HepG2 (cell line): ENCODE data around the gene GPX2. TPM values are rescaled to one million over a fixed set of nuclear protein-coding genes. Genes with fewer than 3 reads are reported as not detected.

Source experiments
- CEBPG ChIP-seq: IDR thresholded peaks from 2 replicates; pipeline ENCODE4 v1.6.1; 2016
- MBD4 ChIP-seq: IDR thresholded peaks from 2 replicates; pipeline ENCODE4 v1.6.1; 2012; ENCODE audit warnings: low read length, inconsistent platforms, borderline replicate concordance
- NAIF1 ChIP-seq: sonication (generic); formaldehyde crosslinking; IDR thresholded peaks from 2 replicates; pipeline ENCODE4 v1.5.0; 2020; ENCODE audit warnings: mild to moderate bottlenecking, missing genetic modification reagents, borderline replicate concordance
- PITX1 ChIP-seq: sonication (generic); formaldehyde crosslinking; IDR thresholded peaks from 2 replicates; pipeline ENCODE4 v1.5.1; 2020; ENCODE audit warnings: mild to moderate bottlenecking, missing genetic modification reagents
- SMC3 ChIP-seq: IDR thresholded peaks from 2 replicates; pipeline ENCODE4 v1.6.1; 2011; ENCODE audit warnings: low read length, improper control_type of control experiment
- SP1 ChIP-seq, 2 experiments: fragments of 450-650 bp in 1 of 2; sonication (generic) in 1 of 2; formaldehyde crosslinking in 1 of 2; IDR thresholded peaks; 2 replicates each; pipeline versions ENCODE4 v1.4.0 to v1.6.1; 2016 to 2020; ENCODE audit warnings: missing genetic modification reagents in 1 of 2
- TRIM24 ChIP-seq: sonication (generic); formaldehyde crosslinking; IDR thresholded peaks from 2 replicates; pipeline ENCODE4 v1.8.0; 2022; ENCODE audit warnings: mild to moderate bottlenecking, missing genetic modification reagents
- ZMYM3 ChIP-seq: sonication (generic); formaldehyde crosslinking; IDR thresholded peaks from 2 replicates; pipeline ENCODE4 v1.5.1; 2020; ENCODE audit warnings: mild to moderate bottlenecking, missing genetic modification reagents
- ZNF30 ChIP-seq: sonication (generic); formaldehyde crosslinking; IDR thresholded peaks from 2 replicates; pipeline ENCODE4 v1.5.0; 2020; ENCODE audit warnings: mild to moderate bottlenecking, missing genetic modification reagents
- ZNF484 ChIP-seq: sonication (generic); formaldehyde crosslinking; IDR thresholded peaks from 2 replicates; pipeline ENCODE4 v1.5.1; 2020; ENCODE audit warnings: mild to moderate bottlenecking, low read depth, missing genetic modification reagents, borderline replicate concordance
- ZNF644 ChIP-seq: IDR thresholded peaks from 2 replicates; pipeline ENCODE4 v1.6.1; 2016; ENCODE audit warnings: low read depth
- polyA plus RNA-seq, 8 experiments: library from polyadenylated mRNA; depleted of rRNA in 3 of 8; stranded (reverse) in 7 of 8; unstranded in 1 of 8; fragments of >200 nt; fragmentation: Illumina TruSeq in 4 of 8; extraction: Trizol in 4 of 8; gene quantifications; 2 replicates each; pipeline versions ENCODE4 v1.2.1 to v1.2.3, GENCODE V29; 2011 to 2016; ENCODE audit warnings: low read depth in 4 of 8, missing spikeins in 1 of 8, mixed read lengths in 1 of 8; ENCODE audit not compliant: insufficient read depth in 1 of 8
- total RNA-seq, 5 experiments: library from RNA; depleted of rRNA; stranded (reverse); fragments of >200 nt; fragmentation: Illumina TruSeq; extraction: Trizol; gene quantifications; 2 replicates each; pipeline ENCODE4 v1.2.3, GENCODE V29; 2016; ENCODE audit warnings: low read depth in 1 of 5
- TF ChIP-seq, protein P1 (sequence below): sonication (generic); formaldehyde crosslinking; IDR thresholded peaks from 2 replicates; pipeline ENCODE4 v1.4.0; 2020; ENCODE audit warnings: missing genetic modification reagents, borderline replicate concordance
- TF ChIP-seq, protein P2 (sequence below), 2 experiments: sonication (generic) in 1 of 2; formaldehyde crosslinking in 1 of 2; IDR thresholded peaks; 2 replicates each; pipeline versions ENCODE4 v1.5.1 to v1.6.1; 2011 to 2020; ENCODE audit warnings: borderline replicate concordance in 1 of 2, low read depth in 1 of 2, low read length in 1 of 2, mild to moderate bottlenecking in 1 of 2, missing genetic modification reagents in 1 of 2, moderate library complexity in 1 of 2
- TF ChIP-seq, protein P3 (sequence below): sonication (generic); formaldehyde crosslinking; IDR thresholded peaks from 2 replicates; pipeline ENCODE4 v1.4.0; 2020; ENCODE audit warnings: missing genetic modification reagents
- TF ChIP-seq, protein P4 (sequence below): sonication (generic); formaldehyde crosslinking; IDR thresholded peaks from 2 replicates; pipeline ENCODE4 v1.5.0; 2020; ENCODE audit warnings: mild to moderate bottlenecking, missing genetic modification reagents, moderate library complexity

GPX2 gene
- total and polyA plus RNA-seq, 2 of the 13 experiments (the other 11 are each of a cell fraction or from before 2014, with no cell fraction given), result 526 to 674 TPM

DNA sequence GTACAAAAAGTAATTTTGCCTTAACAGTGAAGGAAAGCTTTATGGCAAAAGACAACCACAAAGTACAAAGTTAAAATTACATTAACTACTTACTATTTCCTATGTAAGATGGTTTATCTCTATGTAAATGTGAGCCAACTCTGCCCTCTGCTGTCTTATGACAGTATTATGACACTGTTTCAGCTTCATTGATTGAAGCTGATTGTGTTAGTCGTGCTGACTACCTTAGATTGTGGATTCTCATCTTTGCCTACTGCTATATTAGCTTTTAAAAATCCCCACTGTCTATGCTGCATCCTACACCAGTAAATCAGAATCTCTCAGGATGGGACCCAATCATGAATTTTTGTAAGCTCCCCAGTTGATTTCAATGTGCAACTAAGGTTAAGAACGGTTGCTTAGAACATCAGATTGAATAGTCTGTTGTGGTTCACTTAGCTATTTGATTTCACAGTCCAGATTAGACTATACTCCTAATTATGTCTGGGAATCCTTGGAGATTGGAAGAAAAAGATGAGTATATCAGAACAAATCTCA lies 50.6 kb downstream of the GPX2 start (continued):
- TF ChIP-seq, protein P1, sequence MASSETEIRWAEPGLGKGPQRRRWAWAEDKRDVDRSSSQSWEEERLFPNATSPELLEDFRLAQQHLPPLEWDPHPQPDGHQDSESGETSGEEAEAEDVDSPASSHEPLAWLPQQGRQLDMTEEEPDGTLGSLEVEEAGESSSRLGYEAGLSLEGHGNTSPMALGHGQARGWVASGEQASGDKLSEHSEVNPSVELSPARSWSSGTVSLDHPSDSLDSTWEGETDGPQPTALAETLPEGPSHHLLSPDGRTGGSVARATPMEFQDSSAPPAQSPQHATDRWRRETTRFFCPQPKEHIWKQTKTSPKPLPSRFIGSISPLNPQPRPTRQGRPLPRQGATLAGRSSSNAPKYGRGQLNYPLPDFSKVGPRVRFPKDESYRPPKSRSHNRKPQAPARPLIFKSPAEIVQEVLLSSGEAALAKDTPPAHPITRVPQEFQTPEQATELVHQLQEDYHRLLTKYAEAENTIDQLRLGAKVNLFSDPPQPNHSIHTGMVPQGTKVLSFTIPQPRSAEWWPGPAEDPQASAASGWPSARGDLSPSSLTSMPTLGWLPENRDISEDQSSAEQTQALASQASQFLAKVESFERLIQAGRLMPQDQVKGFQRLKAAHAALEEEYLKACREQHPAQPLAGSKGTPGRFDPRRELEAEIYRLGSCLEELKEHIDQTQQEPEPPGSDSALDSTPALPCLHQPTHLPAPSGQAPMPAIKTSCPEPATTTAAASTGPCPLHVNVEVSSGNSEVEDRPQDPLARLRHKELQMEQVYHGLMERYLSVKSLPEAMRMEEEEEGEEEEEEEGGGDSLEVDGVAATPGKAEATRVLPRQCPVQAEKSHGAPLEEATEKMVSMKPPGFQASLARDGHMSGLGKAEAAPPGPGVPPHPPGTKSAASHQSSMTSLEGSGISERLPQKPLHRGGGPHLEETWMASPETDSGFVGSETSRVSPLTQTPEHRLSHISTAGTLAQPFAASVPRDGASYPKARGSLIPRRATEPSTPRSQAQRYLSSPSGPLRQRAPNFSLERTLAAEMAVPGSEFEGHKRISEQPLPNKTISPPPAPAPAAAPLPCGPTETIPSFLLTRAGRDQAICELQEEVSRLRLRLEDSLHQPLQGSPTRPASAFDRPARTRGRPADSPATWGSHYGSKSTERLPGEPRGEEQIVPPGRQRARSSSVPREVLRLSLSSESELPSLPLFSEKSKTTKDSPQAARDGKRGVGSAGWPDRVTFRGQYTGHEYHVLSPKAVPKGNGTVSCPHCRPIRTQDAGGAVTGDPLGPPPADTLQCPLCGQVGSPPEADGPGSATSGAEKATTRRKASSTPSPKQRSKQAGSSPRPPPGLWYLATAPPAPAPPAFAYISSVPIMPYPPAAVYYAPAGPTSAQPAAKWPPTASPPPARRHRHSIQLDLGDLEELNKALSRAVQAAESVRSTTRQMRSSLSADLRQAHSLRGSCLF, result no peak
- TF ChIP-seq ZMYM3 (CRISPR knock-in tag), result no peak
- TF ChIP-seq NAIF1 (CRISPR knock-in tag), result no peak
- TF ChIP-seq PITX1, result no peak
- TF ChIP-seq, protein P2, sequence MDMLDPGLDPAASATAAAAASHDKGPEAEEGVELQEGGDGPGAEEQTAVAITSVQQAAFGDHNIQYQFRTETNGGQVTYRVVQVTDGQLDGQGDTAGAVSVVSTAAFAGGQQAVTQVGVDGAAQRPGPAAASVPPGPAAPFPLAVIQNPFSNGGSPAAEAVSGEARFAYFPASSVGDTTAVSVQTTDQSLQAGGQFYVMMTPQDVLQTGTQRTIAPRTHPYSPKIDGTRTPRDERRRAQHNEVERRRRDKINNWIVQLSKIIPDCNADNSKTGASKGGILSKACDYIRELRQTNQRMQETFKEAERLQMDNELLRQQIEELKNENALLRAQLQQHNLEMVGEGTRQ (IDR thresholded peaks at IDR 0.05; ENCODE audit: low read depth, low read length), result no peak
- TF ChIP-seq, protein P2 (CRISPR knock-in tag; IDR thresholded peaks at IDR 0.05; ENCODE audit: borderline replicate concordance), result no peak
- TF ChIP-seq ZNF30 (CRISPR knock-in tag), result no peak
- TF ChIP-seq SP1 (IDR thresholded peaks at IDR 0.05), result no peak
- TF ChIP-seq SP1 (CRISPR knock-in tag; IDR thresholded peaks at IDR 0.05), result no peak
- TF ChIP-seq CEBPG, result no peak
- no peak for TF ChIP-seq ZNF484
- TF ChIP-seq, protein P3, sequence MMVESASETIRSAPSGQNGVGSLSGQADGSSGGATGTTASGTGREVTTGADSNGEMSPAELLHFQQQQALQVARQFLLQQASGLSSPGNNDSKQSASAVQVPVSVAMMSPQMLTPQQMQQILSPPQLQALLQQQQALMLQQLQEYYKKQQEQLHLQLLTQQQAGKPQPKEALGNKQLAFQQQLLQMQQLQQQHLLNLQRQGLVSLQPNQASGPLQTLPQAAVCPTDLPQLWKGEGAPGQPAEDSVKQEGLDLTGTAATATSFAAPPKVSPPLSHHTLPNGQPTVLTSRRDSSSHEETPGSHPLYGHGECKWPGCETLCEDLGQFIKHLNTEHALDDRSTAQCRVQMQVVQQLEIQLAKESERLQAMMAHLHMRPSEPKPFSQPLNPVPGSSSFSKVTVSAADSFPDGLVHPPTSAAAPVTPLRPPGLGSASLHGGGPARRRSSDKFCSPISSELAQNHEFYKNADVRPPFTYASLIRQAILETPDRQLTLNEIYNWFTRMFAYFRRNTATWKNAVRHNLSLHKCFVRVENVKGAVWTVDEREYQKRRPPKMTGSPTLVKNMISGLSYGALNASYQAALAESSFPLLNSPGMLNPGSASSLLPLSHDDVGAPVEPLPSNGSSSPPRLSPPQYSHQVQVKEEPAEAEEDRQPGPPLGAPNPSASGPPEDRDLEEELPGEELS (CRISPR knock-in tag), result no peak
- no peak for TF ChIP-seq TRIM24
- TF ChIP-seq, protein P4, sequence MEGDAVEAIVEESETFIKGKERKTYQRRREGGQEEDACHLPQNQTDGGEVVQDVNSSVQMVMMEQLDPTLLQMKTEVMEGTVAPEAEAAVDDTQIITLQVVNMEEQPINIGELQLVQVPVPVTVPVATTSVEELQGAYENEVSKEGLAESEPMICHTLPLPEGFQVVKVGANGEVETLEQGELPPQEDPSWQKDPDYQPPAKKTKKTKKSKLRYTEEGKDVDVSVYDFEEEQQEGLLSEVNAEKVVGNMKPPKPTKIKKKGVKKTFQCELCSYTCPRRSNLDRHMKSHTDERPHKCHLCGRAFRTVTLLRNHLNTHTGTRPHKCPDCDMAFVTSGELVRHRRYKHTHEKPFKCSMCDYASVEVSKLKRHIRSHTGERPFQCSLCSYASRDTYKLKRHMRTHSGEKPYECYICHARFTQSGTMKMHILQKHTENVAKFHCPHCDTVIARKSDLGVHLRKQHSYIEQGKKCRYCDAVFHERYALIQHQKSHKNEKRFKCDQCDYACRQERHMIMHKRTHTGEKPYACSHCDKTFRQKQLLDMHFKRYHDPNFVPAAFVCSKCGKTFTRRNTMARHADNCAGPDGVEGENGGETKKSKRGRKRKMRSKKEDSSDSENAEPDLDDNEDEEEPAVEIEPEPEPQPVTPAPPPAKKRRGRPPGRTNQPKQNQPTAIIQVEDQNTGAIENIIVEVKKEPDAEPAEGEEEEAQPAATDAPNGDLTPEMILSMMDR (CRISPR knock-in tag), result peak; percentile 76
- no peak for TF ChIP-seq MBD4
- TF ChIP-seq ZNF644 (CRISPR knock-in tag), result no peak
- peak; percentile 71 for TF ChIP-seq SMC3
